ENCODE data around the gene CHKB.
"Not testable (repeated sequence)": the region's sequence is repeated elsewhere in the genome, so short reads cannot be mapped to it uniquely, and the experiment has no call there.

The CHKB gene

DNA sequence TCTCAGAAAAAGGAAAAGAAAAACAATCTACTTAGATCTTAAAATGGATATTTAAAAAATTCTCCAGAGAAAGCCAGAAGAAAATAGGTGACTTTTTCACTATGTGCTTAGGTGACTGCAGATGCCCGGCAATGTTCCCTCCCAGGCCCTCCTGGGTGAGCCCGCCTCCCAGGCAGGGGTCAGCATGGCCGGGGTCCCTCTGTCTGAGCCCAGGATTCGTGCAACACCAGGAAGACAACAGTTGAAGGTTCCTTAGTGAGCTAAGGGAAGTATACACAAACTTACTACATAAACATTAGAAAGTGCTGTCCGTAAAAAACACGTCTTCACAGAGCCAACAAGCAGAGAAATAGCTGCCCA lies 29.5 kb upstream of the CHKB start:
- no peak for DNase-seq (ENCODE audit: low read depth, low spot score)

DNA sequence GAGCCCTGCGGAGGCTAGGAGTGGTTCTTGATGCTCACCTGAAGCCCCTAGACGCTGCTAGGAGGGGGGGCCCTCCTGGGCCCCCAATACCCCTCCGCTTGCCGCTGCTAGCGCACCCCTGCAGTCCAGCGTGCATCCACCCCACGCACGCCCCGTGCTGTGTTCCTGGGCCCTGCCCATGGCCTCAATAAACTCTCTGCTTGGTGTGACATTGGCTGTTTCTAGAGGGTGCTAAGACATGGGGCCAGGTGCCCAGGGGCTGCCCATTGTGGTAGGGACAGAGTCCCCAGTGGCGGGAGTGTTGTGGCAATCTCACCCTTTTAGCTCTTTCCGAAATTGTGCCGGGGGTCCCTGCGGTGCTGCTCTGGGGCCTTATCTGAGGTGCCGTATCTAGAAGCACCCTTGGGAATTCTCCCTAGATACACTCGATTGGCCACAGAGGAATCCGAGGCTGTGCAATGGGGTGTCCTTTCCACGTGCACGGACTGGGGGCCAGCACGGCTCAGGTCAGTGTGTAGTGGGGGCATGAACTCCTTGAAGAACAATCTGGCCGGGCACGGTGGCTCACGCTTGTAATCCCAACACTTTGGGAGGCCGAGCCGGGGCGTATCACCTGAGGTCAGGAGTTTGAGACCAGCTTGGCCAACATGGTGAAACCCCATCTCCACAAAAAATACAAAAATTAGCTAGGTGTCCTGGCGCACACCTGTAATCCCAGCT lies 28.9 kb upstream of the CHKB start:
- DNase-seq (ENCODE audit: low read depth, low spot score) = no peak

DNA sequence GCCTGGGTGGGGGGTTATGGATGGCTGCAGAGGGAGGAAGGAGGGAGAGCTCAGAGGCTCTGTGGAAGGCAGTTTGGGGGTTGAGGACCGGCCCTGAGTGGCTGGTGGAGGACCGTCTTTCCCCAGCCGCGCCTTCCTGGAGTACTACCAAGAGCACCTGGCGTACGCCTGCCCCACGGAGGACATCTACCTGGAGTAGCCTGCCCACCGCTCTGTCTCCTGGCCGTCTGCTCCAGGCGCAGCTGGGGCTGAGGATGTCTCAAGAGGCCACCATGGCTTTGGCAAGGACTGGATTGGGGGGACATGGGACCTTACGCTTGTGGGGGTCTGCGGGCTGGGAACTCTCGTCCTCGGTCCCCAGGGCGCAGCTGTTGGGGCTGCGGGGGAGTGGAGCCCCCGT lies 27.9 kb upstream of the CHKB start:
- no peak for DNase-seq (ENCODE audit: low read depth, low spot score)

DNA sequence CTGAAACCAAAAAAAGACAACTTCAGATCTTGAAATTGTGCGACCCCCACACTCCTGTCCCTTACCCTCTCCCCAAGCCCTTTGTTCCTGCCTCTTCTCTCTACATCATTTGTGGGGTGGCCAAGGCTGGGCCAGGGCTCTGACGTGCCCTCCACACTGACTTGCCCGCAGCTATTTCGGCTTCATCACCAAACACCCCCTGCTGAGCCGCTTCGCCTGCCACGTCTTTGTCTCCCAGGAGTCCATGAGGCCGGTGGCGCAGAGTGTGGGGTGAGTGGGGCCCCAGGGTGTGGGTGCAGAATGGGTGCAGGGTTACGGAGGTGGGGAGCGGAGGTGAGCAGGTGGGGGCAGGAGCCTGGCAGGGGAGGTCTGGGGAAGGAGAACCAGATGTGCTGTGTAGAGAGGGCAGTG lies 27.4 kb upstream of the CHKB start:
- no peak for DNase-seq (ENCODE audit: low read depth, low spot score)

DNA sequence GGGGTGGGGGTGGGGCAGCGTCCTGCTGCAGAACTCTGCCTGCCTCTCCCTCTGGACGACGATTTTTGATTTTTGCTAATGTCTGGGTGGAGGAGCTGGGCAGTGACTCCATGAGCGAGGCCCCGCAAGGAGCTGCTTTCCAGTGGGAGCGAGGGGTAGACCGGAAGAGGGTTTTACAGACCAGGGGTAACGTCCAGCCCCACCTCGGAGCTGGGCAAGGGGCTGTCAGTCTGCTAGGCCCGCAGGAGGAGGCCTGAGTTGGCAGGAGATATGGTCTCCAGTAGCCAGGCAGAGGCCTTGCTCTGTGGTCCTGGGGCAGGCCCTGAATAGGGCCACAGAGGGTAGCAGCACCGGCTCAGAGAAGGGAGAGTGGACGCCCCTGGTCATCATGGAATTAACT lies 26.9 kb upstream of the CHKB start:
- DNase-seq (ENCODE audit: low read depth, low spot score) = no peak

DNA sequence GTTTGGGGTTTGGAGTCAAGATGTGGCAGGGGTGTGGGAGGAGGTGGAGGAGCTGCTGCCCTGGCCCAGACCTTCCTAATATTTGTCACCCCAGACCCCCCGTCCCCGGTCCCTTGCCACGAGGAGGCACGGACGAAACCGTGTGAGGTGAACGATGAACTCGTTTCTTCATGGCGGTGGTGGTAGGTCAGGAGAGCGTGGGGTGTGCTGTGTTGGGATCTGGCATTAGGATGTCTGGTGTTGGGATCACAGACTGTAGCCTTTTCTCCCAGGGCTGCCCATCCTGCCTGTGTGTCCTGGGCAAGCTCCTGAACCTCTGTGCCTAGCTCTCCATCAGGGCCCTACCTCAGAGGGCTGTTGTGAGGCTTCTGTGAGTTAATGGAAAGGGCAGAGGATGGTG lies 26.3 kb upstream of the CHKB start:
- DNase-seq (ENCODE audit: low read depth, low spot score) = no peak

DNA sequence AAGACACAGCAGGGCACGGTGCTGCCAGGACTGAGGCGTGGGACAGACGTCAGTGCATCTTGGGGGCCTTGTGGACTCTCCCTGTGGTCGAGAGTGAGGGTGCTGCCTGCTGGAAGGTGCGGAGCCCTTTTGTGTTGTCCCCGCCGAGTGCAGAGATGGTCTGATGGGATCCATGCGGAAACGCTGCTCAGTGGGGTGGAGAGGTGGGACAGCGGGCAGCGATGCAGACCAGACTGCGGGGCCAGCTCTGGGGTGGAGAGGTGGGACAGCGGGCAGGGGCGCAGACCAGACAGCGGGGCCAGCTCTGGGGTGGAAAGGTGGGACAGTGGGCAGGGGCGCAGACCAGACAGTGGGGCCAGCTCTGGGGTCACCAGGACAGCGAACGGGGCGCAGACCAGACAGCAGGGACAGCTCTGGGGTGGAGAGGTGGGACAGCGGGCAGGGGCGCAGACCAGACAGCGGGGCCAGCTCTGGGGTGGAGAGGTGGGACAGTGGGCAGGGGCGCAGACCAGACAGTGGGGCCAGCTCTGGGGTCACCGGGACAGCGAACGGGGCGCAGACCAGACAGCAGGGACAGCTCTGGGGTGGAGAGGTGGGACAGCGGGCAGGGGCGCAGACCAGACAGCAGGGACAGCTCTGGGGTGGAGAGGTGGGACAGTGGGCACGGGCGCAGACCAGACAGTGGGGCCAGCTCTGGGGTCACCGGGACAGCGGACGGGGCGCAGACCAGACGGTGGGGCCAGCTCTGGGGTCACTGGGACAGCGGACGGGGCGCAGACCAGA lies 25.6 kb upstream of the CHKB start:
- not testable (repeated sequence) for DNase-seq (ENCODE audit: low read depth, low spot score)

DNA sequence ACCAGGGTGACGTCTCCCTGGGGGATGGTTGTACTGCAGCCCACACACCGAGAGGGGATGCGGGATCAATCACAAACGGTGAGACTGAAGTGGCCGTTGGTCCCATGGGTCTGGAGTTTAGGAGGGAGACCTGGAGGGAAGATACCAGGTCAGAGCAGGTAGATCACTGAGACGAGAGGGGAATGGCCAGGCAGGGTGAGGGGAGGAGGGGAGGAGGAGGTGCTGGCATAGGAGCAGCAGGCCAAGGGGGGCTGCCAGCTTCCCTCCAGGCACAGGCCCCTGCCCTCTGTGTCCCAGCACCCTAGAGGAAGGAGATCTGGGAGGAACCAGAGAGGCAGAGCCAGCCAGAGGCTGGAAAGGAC lies 25.0 kb upstream of the CHKB start:
- no peak for DNase-seq (ENCODE audit: low read depth, low spot score)

DNA sequence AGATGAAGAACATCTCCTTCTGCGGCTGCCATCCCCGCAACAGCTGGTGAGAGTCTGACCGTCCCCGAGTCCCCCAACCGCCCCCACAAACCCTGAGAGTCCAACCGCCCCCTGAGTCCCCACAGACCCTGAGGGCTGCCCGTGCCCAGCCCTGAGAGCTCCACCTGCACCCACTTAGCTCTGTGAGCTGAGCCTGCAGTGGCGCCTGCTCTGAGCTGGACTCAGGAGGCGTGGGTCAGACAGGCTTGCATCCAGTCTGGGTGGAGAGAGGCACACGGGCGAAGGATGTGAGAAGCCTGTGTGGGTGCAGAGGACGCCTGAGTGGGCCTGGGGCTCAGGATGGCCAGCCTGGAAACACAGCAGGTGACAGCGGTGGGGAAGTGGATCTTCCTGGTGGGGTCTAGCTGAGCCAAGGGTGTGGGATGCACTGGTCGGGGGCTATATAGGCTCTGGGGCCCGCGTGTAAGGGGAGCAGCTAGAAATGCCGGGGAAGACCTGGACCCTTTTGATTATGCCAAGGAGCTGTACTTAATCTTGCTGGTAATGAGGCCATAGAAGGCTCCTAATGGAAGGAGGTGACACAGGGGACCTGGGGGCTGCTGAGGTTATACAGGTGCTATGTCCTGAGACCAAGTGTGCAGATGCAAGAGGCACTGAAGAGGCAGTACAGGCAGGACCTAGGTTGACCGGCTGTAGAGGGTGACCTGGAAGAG lies 24.5 kb upstream of the CHKB start:
- DNase-seq (ENCODE audit: low read depth, low spot score) = no peak

DNA sequence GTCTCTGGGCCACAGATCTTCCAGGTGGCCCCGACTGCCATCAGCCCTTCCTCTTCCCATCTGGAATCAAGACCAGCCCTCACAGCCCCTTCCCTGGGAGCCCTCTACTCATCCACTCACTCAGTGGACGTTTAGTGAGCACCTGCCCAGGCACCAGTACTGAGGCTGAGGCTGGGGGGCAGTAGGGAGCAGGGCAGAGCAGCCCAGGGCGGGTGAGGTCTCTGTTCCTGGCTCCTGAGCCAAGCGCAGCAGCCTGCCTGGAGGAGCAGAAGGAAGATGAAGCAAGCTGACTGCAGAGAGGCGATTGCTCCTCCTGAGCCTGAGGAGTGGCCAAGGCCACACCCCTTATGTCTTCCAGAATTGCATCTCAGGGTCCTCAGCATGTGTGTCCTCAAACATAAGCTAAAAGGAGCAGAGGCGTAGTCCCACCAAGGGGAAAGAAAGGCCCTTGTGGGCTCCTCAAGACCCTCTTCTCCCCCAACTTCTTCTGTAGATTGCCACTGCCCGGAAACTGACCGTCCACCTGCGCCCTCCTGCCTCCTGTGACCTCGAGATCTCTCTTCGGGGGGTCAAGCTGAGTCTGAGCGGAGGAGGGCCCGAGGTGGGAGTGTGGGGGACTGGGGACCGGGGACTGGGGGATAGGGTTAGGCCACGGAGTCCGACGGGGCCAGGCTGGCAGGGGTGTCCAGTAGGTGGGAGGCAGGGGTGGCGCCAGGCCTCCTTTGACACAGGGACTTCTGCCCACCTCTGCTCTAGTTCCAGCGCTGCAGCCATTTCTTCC lies 23.7 kb upstream of the CHKB start:
- DNase-seq (ENCODE audit: low read depth, low spot score) = no peak

DNA sequence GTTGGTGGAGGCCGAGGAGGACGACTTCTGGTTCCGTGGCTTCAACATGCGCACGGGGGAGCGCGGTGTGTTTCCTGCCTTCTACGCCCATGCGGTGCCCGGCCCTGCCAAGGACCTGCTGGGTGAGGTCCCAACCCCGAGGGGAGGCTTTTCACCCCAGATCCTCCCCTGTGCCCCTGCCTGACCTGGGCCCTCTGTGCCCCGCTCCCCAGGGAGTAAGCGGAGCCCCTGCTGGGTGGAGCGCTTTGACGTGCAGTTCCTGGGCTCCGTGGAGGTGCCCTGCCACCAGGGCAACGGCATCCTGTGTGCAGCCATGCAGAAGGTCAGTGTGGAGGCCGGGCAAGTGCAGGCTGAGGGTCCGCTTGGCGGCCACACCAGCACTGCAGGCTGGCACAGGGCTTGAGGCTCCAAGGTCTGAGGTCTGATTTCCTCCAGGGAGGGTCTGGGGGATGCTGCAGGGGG lies 23.0 kb upstream of the CHKB start:
- no peak for DNase-seq (ENCODE audit: low read depth, low spot score)

DNA sequence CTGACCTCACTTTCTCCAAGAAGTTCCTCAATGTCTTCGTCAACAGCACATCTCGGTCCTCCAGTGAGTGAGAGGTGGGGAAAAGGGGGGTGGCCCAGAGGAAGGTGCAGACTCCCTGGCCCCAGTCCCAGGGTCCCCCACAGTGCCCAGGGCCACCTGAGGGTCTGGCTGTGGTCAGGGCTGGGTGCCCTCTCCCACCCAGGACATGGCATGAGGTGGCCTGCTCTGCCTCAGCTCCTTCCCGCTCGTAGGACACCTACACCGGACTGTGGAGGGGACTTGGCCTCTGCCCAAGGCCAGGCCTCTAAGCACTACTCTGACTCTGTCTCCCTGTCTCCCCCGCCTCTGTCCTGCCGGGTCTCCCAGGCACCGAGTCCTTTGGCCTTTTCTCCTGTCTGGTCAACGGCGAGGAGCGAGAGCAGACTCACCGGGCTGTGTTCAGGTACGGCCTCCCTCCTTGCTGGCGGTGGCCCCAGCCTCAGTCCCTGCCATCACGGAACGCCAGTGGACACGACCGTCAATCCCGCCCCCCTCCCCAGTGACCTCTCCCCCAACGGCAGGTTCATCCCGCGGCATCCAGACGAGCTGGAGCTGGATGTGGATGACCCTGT lies 22.5 kb upstream of the CHKB start:
- DNase-seq (ENCODE audit: low read depth, low spot score) = no peak

DNA sequence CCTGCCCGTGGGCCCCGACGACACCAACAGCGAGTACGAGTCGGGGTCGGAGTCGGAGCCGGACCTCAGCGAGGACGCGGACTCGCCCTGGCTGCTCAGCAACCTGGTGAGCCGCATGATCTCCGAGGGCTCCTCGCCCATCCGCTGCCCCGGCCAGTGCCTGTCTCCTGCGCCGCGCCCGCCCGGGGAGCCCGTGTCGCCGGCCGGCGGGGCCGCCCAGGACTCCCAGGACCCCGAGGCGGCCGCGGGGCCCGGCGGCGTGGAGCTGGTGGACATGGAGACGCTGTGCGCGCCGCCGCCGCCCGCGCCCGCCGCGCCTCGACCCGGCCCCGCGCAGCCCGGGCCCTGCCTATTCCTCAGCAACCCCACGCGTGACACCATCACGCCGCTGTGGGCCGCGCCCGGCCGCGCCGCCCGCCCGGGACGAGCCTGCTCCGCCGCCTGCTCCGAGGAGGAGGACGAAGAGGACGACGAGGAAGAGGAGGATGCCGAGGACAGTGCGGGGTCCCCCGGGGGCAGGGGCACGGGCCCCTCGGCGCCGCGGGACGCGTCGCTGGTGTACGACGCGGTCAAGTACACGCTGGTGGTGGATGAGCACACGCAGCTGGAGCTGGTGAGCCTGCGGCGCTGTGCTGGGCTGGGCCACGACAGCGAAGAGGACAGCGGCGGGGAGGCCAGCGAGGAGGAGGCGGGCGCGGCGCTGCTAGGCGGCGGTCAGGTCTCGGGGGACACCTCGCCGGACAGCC lies 21.8 kb upstream of the CHKB start:
- DNase-seq (ENCODE audit: low read depth, low spot score) = no peak

DNA sequence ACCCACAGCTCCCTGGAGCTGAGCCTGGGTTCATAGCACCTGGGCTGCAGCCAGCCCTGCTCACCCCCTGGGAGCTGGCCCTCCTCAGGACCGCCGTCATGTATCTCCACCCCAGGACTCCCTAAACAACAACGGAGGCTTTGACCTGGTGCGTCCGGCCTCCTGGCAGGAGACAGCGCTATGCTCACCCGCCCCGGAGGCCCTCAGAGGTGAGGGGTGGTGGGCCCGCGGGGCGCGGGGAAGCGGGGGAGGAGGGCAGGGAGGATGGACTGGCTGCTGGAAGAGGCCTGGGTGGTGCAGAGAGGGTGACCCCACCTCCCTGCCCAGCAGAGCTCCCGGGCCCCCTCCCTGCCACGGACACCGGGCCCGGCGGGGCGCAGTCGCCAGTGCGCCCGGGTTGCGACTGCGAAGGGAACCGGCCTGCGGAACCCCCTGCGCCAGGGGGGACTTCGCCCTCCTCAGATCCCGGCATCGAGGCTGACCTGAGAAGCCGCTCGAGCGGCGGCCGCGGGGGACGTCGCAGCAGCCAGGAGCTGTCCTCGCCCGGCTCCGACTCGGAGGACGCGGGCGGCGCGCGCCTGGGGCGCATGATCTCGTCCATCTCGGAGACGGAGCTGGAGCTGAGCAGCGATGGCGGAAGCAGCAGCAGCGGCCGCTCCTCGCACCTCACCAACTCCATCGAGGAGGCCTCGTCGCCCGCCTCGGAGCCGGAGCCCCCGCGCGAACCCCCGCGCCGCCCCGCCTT lies 21.0 kb upstream of the CHKB start:
- no peak for DNase-seq (ENCODE audit: low read depth, low spot score)

DNA sequence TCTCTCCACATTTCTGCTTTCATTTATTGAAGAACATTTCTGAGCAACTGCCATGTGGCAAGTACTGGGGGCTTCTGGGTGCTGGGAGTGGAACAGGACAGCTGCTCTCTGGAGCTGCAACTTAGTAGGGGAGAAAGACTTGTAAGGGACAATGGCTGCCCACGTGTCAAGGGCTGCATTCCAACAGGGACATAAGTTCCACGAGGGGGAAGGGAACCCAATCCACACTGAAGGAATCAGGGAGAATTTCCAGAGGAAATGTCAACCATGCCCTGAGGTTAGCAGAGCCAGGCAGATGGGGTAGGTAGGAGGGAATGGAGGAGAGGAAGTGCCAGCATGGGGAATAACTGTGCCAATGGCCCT lies 19.7 kb upstream of the CHKB start:
- no peak for DNase-seq (ENCODE audit: low read depth, low spot score)

DNA sequence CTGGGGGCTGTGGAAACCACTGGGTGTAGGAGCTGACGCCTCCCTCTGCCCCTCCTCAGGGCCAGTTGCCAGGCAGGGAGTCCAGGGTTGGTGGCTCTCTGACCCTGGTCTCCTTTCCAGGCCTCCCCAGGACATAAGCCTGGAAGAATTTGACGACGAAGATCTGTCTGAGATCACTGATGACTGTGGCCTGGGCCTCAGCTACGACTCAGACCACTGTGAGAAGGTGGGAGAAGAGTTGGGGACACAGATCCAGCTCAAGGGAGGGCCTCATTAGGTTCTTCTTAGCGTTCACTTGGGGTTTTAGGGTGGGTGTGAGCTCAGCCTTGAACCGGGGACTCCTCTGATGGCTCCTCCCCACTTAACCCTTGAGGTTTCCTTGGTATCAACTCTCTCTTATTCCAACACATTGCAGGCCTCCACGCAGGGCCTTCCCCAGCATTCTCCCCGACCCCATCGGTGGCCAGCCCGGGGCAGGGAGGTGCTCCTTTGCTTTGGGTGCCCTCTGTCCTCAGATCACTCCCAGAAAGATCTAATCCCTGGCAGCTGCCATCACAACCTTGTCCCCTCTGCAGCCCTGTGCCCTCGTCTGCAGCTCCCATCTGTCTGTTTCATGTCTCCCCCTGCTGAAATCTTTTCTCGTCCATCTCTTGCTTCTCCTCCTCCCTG lies 19.2 kb upstream of the CHKB start:
- no peak for DNase-seq (ENCODE audit: low read depth, low spot score)

DNA sequence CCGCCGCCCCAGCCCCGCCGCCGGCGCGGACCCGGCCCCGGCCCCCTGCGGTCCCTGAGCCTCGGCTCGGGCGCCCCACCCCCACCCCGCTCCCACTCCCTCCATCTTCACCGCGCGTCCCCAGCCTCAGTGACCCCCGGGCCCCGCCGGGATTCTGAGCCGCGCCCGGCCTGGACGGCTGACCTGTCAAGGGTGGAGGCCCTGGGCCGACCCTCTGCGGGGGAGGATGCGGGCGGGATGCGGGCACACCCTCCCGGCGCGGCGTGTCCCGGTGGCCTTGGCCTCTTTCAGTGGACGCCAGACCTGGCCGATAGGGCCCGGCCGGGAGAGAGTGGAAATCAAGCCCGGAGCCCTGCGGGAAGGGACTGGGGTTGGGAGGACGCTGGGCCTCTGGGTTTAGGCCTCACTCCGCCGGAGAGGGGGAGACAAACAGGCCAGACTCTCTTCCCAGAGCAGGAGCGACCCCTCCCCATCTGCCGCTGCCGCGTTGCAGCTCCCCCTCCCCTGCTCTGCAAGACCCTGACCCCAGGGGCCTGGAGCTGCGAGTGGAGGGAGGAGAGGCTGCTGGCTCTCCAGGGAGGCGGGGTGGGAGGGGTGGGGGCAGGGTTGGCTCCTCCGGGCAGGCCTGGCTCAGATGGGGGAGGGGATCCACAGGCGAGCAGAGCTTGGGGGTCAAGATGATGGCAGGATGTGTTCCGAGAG lies 18.5 kb upstream of the CHKB start:
- DNase-seq (ENCODE audit: low read depth, low spot score) = no peak

DNA sequence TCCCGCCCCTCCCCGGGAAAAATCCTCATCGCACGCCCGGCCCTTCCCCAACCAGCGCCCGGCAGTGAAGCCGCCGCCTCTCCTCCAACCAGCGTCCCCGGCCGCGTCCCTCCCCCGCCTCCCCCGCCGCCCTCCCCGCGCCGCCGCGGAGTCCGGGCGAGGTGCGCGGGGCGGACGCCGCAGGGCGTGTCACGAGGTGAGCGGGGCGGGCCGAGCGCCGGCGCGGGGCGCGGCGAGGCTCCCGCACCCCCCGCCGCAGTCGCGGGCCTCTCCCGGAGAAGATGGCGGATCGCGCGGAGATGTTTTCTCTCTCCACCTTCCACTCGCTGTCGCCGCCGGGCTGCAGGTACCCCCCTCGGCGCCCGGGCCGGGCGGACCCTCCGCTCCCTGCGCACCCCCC lies 17.9 kb upstream of the CHKB start, which contains the start of gene MAPK8IP2:
Gene MAPK8IP2 (plus strand): TSS at position 256 of the 400 bp plus-strand sequence. CDS start 26 bp downstream, at position 282.
- no peak for DNase-seq (ENCODE audit: low read depth, low spot score)

Data from activated CD4-positive, CD25-positive, alpha-beta regulatory T cell treated with anti-CD3 and anti-CD28 coated beads, Interleukin-2, amount 50 U/mL, for 16 hours (primary cell).